HEK293 (cell line): ENCODE measurements around the gene SMLR1.

ENCODE experiments used
- CTCF ChIA-PET: fragments of 350-600 bp; formaldehyde crosslinking; extraction: SDS; loops from one replicate; lab custom pipeline; 2021; ENCODE audit warnings: antibody characterized with exemption; lab: Yijun Ruan, JAX
- POLR2A ChIA-PET: fragments of 300-600 bp; formaldehyde crosslinking; extraction: SDS; loops from one replicate; lab custom pipeline; 2020; ENCODE audit warnings: antibody characterized with exemption, inconsistent platforms; lab: Yijun Ruan, JAX
- H3K27ac ChIP-seq: fragments of 200-500 bp; sonication (Bioruptor generic); 2 replicates; pipeline ENCODE4 v1.5.1; 2014; ENCODE audit warnings: low read depth, low read length, control low read depth, inconsistent platforms; ENCODE audit errors: extremely low read depth
- H3K36me3 ChIP-seq, 2 experiments: fragments of 200-500 bp in 1 of 2; sonication (Bioruptor generic) in 1 of 2; 1 replicate in 1 of 2; 2 replicates in 1 of 2; pipeline ENCODE4 v1.5.1; 2014 to 2017; ENCODE audit warnings: inconsistent platforms in 2 of 2, low read length in 2 of 2; ENCODE audit not compliant: control insufficient read depth in 2 of 2, insufficient read depth in 1 of 2
- H3K4me1 ChIP-seq: fragments of 200-500 bp; sonication (Bioruptor generic); 2 replicates; pipeline ENCODE4 v1.5.1; 2014; ENCODE audit warnings: mild to moderate bottlenecking, low read length, inconsistent platforms; ENCODE audit not compliant: control insufficient read depth, insufficient read depth
- H3K4me3 ChIP-seq: 2 replicates; pipeline ENCODE4 v1.5.1; 2011; ENCODE audit warnings: low read depth, mild to moderate bottlenecking, control low read depth, low read length, moderate library complexity
- H3K9me3 ChIP-seq: fragments of 200-500 bp; sonication (Bioruptor generic); 2 replicates; pipeline ENCODE4 v1.5.1; 2014; ENCODE audit warnings: low read depth, low read length, inconsistent platforms; ENCODE audit not compliant: control insufficient read depth, insufficient read depth
- ATF2 ChIP-seq: fragments of 450-650 bp; formaldehyde crosslinking; IDR thresholded peaks from 2 replicates; pipeline ENCODE4 v1.5.1; 2016; ENCODE audit warnings: missing biosample characterization, missing genetic modification characterization, low read depth
- HOXA7 ChIP-seq: sonication (generic); formaldehyde crosslinking; IDR thresholded peaks from 2 replicates; pipeline ENCODE4 v1.8.1; 2022; ENCODE audit warnings: missing genetic modification reagents, borderline replicate concordance
- OSR2 ChIP-seq: fragments of 450-650 bp; formaldehyde crosslinking; IDR thresholded peaks from 2 replicates; pipeline ENCODE4 v1.5.1; 2016; ENCODE audit warnings: missing biosample characterization, missing genetic modification characterization
- OVOL3 ChIP-seq: fragments of 450-650 bp; formaldehyde crosslinking; IDR thresholded peaks from 2 replicates; pipeline ENCODE4 v1.5.1; 2016; ENCODE audit warnings: missing biosample characterization, missing genetic modification characterization
- PRDM10 ChIP-seq: fragments of 450-650 bp; formaldehyde crosslinking; IDR thresholded peaks from 2 replicates; pipeline ENCODE4 v1.5.1; 2016; ENCODE audit warnings: missing biosample characterization, missing genetic modification characterization
- REPIN1 ChIP-seq: fragments of 450-650 bp; formaldehyde crosslinking; IDR thresholded peaks from 2 replicates; pipeline ENCODE4 v1.5.1; 2017; ENCODE audit warnings: missing biosample characterization, missing genetic modification characterization, low read depth
- YY1 ChIP-seq: fragments of 450-650 bp; formaldehyde crosslinking; IDR thresholded peaks from 2 replicates; pipeline ENCODE4 v1.5.1; 2018; ENCODE audit warnings: missing biosample characterization, missing genetic modification characterization
- YY2 ChIP-seq: fragments of 450-650 bp; formaldehyde crosslinking; IDR thresholded peaks from 2 replicates; pipeline ENCODE4 v1.5.1; 2016; ENCODE audit warnings: missing biosample characterization, missing genetic modification characterization
- ZBTB20 ChIP-seq: fragments of 450-650 bp; formaldehyde crosslinking; IDR thresholded peaks from 2 replicates; pipeline ENCODE4 v1.5.1; 2016; ENCODE audit warnings: missing biosample characterization, missing genetic modification characterization
- ZNF114 ChIP-seq: fragments of 450-650 bp; formaldehyde crosslinking; IDR thresholded peaks from 2 replicates; pipeline ENCODE4 v1.5.0; 2017; ENCODE audit warnings: missing biosample characterization, missing genetic modification characterization
- ZNF157 ChIP-seq: fragments of 450-650 bp; formaldehyde crosslinking; IDR thresholded peaks from 2 replicates; pipeline ENCODE4 v1.5.1; 2016; ENCODE audit warnings: missing biosample characterization, missing genetic modification characterization
- ZNF184 ChIP-seq: fragments of 450-650 bp; IDR thresholded peaks from 2 replicates; pipeline ENCODE4 v1.5.1; 2018; ENCODE audit warnings: missing biosample characterization, mild to moderate bottlenecking, missing genetic modification characterization
- ZNF214 ChIP-seq: fragments of 450-650 bp; formaldehyde crosslinking; IDR thresholded peaks from 2 replicates; pipeline ENCODE4 v1.5.1; 2017; ENCODE audit warnings: missing biosample characterization, mild to moderate bottlenecking, missing genetic modification characterization, borderline replicate concordance
- ZNF221 ChIP-seq: fragments of 450-650 bp; formaldehyde crosslinking; IDR thresholded peaks from 2 replicates; pipeline ENCODE4 v1.5.1; 2017; ENCODE audit warnings: missing biosample characterization, missing genetic modification characterization, borderline replicate concordance
- ZNF274 ChIP-seq, 2 experiments: fragments of 200-500 bp in 1 of 2; fragments of 450-650 bp in 1 of 2; sonication (Bioruptor generic) in 1 of 2; formaldehyde crosslinking in 1 of 2; IDR thresholded peaks; 2 replicates each; pipeline versions ENCODE4 v1.5.1 to v1.6.1; 2014 to 2016; ENCODE audit warnings: borderline replicate concordance in 1 of 2, inconsistent platforms in 1 of 2, low read length in 1 of 2, missing biosample characterization in 1 of 2, missing genetic modification characterization in 1 of 2
- ZNF280D ChIP-seq: fragments of 450-650 bp; formaldehyde crosslinking; IDR thresholded peaks from 2 replicates; pipeline ENCODE4 v1.5.1; 2016; ENCODE audit warnings: missing biosample characterization, missing genetic modification characterization
- ZNF302 ChIP-seq: fragments of 450-650 bp; formaldehyde crosslinking; IDR thresholded peaks from 2 replicates; pipeline ENCODE4 v1.5.1; 2016; ENCODE audit warnings: missing biosample characterization, missing genetic modification characterization, low read depth
- ZNF350 ChIP-seq: fragments of 450-650 bp; formaldehyde crosslinking; IDR thresholded peaks from 2 replicates; pipeline ENCODE4 v1.5.0; 2017; ENCODE audit warnings: missing biosample characterization, mild to moderate bottlenecking, missing genetic modification characterization
- ZNF366 ChIP-seq: fragments of 450-650 bp; formaldehyde crosslinking; conservative IDR thresholded peaks from 2 replicates; pipeline ENCODE4 v1.5.1; 2016; ENCODE audit warnings: missing biosample characterization, missing genetic modification characterization
- ZNF610 ChIP-seq: fragments of 450-650 bp; formaldehyde crosslinking; IDR thresholded peaks from 2 replicates; pipeline ENCODE4 v1.5.1; 2016; ENCODE audit warnings: missing biosample characterization, missing genetic modification characterization, borderline replicate concordance
- ZNF623 ChIP-seq: fragments of 450-650 bp; formaldehyde crosslinking; IDR thresholded peaks from 2 replicates; pipeline ENCODE4 v1.5.1; 2016; ENCODE audit warnings: missing biosample characterization, missing genetic modification characterization
- ZNF692 ChIP-seq: fragments of 450-650 bp; formaldehyde crosslinking; IDR thresholded peaks from 2 replicates; pipeline ENCODE4 v1.5.1; 2016; ENCODE audit warnings: missing biosample characterization, missing genetic modification characterization
- ZNF704 ChIP-seq: fragments of 450-650 bp; formaldehyde crosslinking; IDR thresholded peaks from 2 replicates; pipeline ENCODE4 v1.5.1; 2016; ENCODE audit warnings: missing biosample characterization, missing genetic modification characterization
- ZNF76 ChIP-seq: fragments of 450-650 bp; formaldehyde crosslinking; IDR thresholded peaks from 2 replicates; pipeline ENCODE4; 2016; ENCODE audit warnings: low read depth, missing biosample characterization, missing genetic modification characterization, borderline replicate concordance
- TF ChIP-seq, protein P1 (sequence below): sonication (generic); formaldehyde crosslinking; IDR thresholded peaks from 2 replicates; pipeline ENCODE4 v1.8.1; 2022; ENCODE audit warnings: mild to moderate bottlenecking, moderate library complexity, missing genetic modification reagents

The SMLR1 gene

DNA sequence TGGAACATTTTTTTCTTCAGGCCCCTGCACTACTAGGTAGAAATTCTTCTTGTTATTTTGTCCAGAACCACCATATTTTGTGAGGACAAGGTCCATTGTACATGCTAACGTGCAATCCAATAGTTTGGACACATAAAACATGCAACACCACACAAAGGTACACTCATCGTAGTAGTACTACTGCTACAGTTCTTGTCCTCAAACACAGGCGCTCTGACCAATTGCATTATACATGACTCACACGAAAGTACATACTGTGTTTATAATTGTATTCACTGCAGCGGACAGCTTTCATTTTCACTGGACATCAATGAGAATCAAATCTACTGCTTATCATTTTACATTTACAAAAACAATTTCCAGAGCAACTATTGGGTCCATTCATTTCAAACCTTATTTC is 15.3 kb upstream of the SMLR1 start (continued):
- TF ChIP-seq ZNF366 (tag by site-specific recombination), result no peak
- TF ChIP-seq ZNF114, result no peak
- no peak for TF ChIP-seq HOXA7 (CRISPR knock-in tag)
- TF ChIP-seq ATF2 (tag by site-specific recombination), result no peak
- TF ChIP-seq YY1 (tag by site-specific recombination), result no peak
- no peak for TF ChIP-seq ZNF221 (tag by site-specific recombination)
- TF ChIP-seq REPIN1 (tag by site-specific recombination), result no peak
- TF ChIP-seq ZNF157 (tag by site-specific recombination), result no peak

- no peaks in the 10 kb centered on the region for H3K36me3 ChIP-seq
- no peak overlapping the region for H3K4me3 ChIP-seq
- ChIA-PET POLR2A (no interaction called here), CTCF (interaction anchor here (0.7 to 1.1 kb wide), 3 partner anchors 35 to 302 kb away, joined by 3 to 4 read pairs (median 3); no protein-coding TSS in a partner anchor)
- no peaks in the 10 kb centered on the region; the same call in 1 of the 2 replicates for H3K4me1 ChIP-seq
- no peaks in the 10 kb centered on the region for H3K9me3 ChIP-seq
- no peak overlapping the region for H3K27ac ChIP-seq
- no peak for TF ChIP-seq ZNF184
- TF ChIP-seq ZNF692 (tag by site-specific recombination), result no peak
- no peak for TF ChIP-seq ZNF302 (tag by site-specific recombination)
- TF ChIP-seq ZNF623 (tag by site-specific recombination), result no peak
- TF ChIP-seq ZNF350 (tag by site-specific recombination), result no peak
- TF ChIP-seq YY2 (tag by site-specific recombination), result no peak
- no peak for TF ChIP-seq ZNF280D (tag by site-specific recombination)
- TF ChIP-seq ZNF214 (tag by site-specific recombination), result no peak
- TF ChIP-seq PRDM10, result no peak
- TF ChIP-seq ZNF610 (tag by site-specific recombination), result no peak
- no peak for TF ChIP-seq OSR2
- no peak for TF ChIP-seq ZNF76 (tag by site-specific recombination)
- no peak for TF ChIP-seq OVOL3
- TF ChIP-seq, protein P1, sequence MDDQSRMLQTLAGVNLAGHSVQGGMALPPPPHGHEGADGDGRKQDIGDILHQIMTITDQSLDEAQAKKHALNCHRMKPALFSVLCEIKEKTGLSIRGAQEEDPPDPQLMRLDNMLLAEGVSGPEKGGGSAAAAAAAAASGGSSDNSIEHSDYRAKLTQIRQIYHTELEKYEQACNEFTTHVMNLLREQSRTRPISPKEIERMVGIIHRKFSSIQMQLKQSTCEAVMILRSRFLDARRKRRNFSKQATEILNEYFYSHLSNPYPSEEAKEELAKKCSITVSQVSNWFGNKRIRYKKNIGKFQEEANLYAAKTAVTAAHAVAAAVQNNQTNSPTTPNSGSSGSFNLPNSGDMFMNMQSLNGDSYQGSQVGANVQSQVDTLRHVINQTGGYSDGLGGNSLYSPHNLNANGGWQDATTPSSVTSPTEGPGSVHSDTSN (CRISPR knock-in tag), result no peak
- no peak for TF ChIP-seq ZNF704
- no peak for TF ChIP-seq ZNF274 (IDR thresholded peaks at IDR 0.05; ENCODE audit: low read length)
- no peak for TF ChIP-seq ZNF274 (tag by site-specific recombination; IDR thresholded peaks at IDR 0.05; ENCODE audit: borderline replicate concordance)
- no peak for TF ChIP-seq ZBTB20
Observed at GRCh38 chr6:130814506-130814905, 12.7 kb upstream of the SMLR1 start.
